Osteoblast (primary cell): ENCODE results near the gene JUNB. TPM values are rescaled to one million over a fixed set of nuclear protein-coding genes. Genes with fewer than 3 reads are reported as not detected.

ENCODE experiments used
- DNase-seq: peaks from one replicate; pipeline ENCODE4 v3.0.0; 2011; ENCODE audit warnings: low spot score, mixed read lengths; ENCODE audit not compliant: insufficient read length; ENCODE audit errors: missing footprints
- H2AFZ ChIP-seq: 2 replicates; pipeline ENCODE4 v1.6.0; 2011; ENCODE audit warnings: mild to moderate bottlenecking, low read length
- H3K27ac ChIP-seq: 2 replicates; pipeline ENCODE4 v1.5.1; 2011; ENCODE audit warnings: mild to moderate bottlenecking, low read depth, low read length, moderate library complexity
- H3K27me3 ChIP-seq: 2 replicates; pipeline ENCODE4 v1.6.0; 2012; ENCODE audit warnings: mild to moderate bottlenecking, control low read depth, inconsistent platforms, low read length, moderate library complexity; ENCODE audit not compliant: insufficient read depth
- H3K36me3 ChIP-seq: 2 replicates; pipeline ENCODE4 v1.5.1; 2011; ENCODE audit warnings: mild to moderate bottlenecking, low read length, control low read depth, moderate library complexity; ENCODE audit not compliant: insufficient read depth
- H3K4me1 ChIP-seq: 2 replicates; pipeline ENCODE4 v1.5.1; 2011; ENCODE audit warnings: mild to moderate bottlenecking, low read length, control low read depth, moderate library complexity; ENCODE audit not compliant: insufficient read depth
- H3K4me2 ChIP-seq: 2 replicates; pipeline ENCODE4 v1.6.0; 2011; ENCODE audit warnings: mild to moderate bottlenecking, low read length; ENCODE audit not compliant: insufficient read depth
- H3K4me3 ChIP-seq: fragments of 200-600 bp; sonication (generic); 3 replicates; pipeline ENCODE4 v1.5.1; 2012; ENCODE audit warnings: mild to moderate bottlenecking, low read length, inconsistent platforms; ENCODE audit not compliant: insufficient read depth
- H3K79me2 ChIP-seq: 2 replicates; pipeline ENCODE4 v1.6.0; 2012; ENCODE audit warnings: mild to moderate bottlenecking, low read length, control low read depth, inconsistent platforms; ENCODE audit not compliant: insufficient read depth
- H3K9me3 ChIP-seq: 2 replicates; pipeline ENCODE4 v1.5.1; 2011; ENCODE audit warnings: low read depth, low read length, control low read depth
- H4K20me1 ChIP-seq: 2 replicates; pipeline ENCODE4 v1.6.0; 2012; ENCODE audit warnings: mild to moderate bottlenecking, low read length, control low read depth; ENCODE audit not compliant: insufficient read depth
- total RNA-seq: library from RNA; depleted of rRNA; stranded (reverse); fragments of >200 nt; gene quantifications from 2 replicates; pipeline ENCODE4 v1.2.3, GENCODE V29; 2012
- TF ChIP-seq, protein P1 (sequence below): IDR thresholded peaks from 2 replicates; pipeline ENCODE4 v1.5.1; 2011; ENCODE audit warnings: mild to moderate bottlenecking, low read depth, low read length, moderate library complexity; ENCODE audit errors: extremely low read depth

JUNB gene
- total RNA-seq, 1 donor: 93.0 TPM

DNA sequence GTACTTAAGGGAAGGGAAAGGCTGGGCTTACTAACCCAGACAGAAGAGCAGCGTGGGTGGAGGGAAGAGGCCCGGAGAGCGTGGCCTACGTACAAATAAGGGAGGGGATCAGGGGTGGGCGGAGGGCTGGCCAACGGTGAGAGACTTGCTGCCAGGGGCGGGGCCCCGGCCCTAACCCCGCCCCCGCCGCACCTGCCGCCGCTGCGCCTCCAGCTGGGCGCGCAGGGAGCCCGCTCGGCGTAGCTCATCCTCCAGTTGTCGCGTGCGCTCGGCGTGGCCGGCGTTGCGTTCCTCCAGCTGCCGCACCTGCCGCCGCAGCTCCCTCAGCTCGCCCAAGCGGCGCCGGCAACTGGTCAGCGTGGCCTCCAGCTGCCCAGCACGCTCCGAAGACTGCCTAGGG, 21.6 kb upstream of the JUNB start:
- Histone ChIP-seq H3K79me2 (no peaks in the 10 kb centered on the region), H3K27ac (no peak overlapping the region), H2AFZ (no peak overlapping the region), H3K36me3 (no peaks in the 10 kb centered on the region), H3K4me2 (no peak overlapping the region), H3K4me3 (no peak overlapping the region), H3K9me3 (no peaks in the 10 kb centered on the region), H4K20me1 (no peaks in the 10 kb centered on the region), H3K4me1 (peaks cover 12% of the 10 kb centered on the region), H3K27me3 (no peaks in the 10 kb centered on the region)
- peak; percentile 29 for DNase-seq
- TF ChIP-seq, protein P1, sequence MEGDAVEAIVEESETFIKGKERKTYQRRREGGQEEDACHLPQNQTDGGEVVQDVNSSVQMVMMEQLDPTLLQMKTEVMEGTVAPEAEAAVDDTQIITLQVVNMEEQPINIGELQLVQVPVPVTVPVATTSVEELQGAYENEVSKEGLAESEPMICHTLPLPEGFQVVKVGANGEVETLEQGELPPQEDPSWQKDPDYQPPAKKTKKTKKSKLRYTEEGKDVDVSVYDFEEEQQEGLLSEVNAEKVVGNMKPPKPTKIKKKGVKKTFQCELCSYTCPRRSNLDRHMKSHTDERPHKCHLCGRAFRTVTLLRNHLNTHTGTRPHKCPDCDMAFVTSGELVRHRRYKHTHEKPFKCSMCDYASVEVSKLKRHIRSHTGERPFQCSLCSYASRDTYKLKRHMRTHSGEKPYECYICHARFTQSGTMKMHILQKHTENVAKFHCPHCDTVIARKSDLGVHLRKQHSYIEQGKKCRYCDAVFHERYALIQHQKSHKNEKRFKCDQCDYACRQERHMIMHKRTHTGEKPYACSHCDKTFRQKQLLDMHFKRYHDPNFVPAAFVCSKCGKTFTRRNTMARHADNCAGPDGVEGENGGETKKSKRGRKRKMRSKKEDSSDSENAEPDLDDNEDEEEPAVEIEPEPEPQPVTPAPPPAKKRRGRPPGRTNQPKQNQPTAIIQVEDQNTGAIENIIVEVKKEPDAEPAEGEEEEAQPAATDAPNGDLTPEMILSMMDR: no peak

DNA sequence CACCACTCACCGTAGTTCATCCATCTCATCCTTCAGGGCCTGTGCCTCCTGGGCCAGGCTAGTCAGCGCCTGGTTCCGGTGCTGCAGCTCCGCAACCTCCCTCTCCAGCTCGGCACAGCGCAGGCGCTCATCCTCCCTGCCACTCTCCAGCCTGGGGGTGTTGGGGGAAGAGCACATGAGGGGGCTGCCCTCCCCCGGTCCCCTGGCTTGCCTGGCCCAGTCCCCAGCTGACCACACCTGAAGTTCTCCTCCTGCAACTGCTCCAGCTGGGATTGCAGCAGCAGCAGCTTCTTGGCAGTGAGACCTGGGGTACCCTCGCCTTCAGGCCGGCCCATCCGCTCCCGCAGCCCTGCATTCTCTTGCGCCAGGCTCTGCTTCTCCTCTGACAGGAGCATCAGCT, 20.4 kb upstream of the JUNB start:
- no peaks in the 10 kb centered on the region for H3K27me3 ChIP-seq
- H3K9me3 ChIP-seq: no peaks in the 10 kb centered on the region
- H3K4me1 ChIP-seq: peaks cover 17% of the 10 kb centered on the region
- no peaks in the 10 kb centered on the region for H4K20me1 ChIP-seq
- H3K4me2 ChIP-seq: no peak overlapping the region
- TF ChIP-seq, protein P1: no peak
- DNase-seq: peak; percentile 50
- no peaks in the 10 kb centered on the region for H3K36me3 ChIP-seq
- H2AFZ ChIP-seq: no peak overlapping the region
- no peaks in the 10 kb centered on the region for H3K79me2 ChIP-seq
- H3K4me3 ChIP-seq: no peak overlapping the region
- no peak overlapping the region for H3K27ac ChIP-seq

DNA sequence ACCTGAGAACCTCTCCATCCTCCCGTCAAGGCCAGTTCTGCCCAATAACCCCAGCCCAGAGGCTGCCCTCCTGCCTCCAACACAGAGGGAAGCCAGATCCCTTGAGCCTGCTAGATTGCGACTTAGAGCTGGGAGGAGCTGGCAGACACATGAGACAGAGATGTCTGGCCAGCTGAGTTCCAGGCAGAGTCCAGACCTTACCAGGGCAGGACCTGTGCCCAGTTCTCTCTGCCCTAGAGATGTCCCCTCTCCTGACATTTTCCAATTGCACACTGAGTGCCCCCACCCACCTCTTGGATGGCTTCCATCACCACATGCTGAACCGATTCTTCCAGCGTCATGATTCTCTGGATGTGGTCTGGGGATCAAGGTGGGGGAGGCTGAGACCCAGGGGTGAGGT, 19.0 kb upstream of the JUNB start:
- peak; percentile 76 for DNase-seq
- H4K20me1 ChIP-seq: no peaks in the 10 kb centered on the region
- no peaks in the 10 kb centered on the region for H3K36me3 ChIP-seq
- no peak overlapping the region for H3K27ac ChIP-seq
- H3K9me3 ChIP-seq: no peaks in the 10 kb centered on the region
- TF ChIP-seq, protein P1: no peak
- no peak overlapping the region for H2AFZ ChIP-seq
- H3K4me1 ChIP-seq: peaks cover 19% of the 10 kb centered on the region
- H3K79me2 ChIP-seq: no peaks in the 10 kb centered on the region
- H3K27me3 ChIP-seq: no peaks in the 10 kb centered on the region
- no peak overlapping the region for H3K4me3 ChIP-seq
- H3K4me2 ChIP-seq: no peak overlapping the region

DNA sequence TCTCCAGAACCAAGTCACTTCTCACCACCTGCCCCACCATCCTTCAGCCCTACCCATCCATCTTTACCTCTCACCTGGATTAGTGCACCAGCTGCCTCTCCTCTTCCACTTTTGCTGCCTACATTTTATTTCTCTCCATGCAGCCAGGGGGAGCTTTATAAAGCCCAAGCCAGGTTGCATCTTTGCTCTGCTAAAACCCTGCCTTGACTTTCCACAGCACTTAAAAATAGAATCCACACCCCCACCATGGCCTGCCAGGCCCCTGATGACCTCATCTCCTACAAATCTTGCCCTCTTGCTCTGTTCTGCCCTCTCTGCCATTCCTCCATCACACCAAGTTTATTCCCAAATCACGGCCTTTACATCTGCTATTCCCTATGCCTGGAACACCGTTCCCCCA, 17.7 kb upstream of the JUNB start:
- Histone ChIP-seq H3K79me2 (no peaks in the 10 kb centered on the region), H2AFZ (no peak overlapping the region), H3K4me3 (no peak overlapping the region), H3K27ac (no peak overlapping the region), H3K4me2 (no peak overlapping the region), H3K36me3 (no peaks in the 10 kb centered on the region), H3K9me3 (no peaks in the 10 kb centered on the region), H3K27me3 (no peaks in the 10 kb centered on the region), H3K4me1 (peaks cover 23% of the 10 kb centered on the region), H4K20me1 (no peaks in the 10 kb centered on the region)
- DNase-seq: peak; percentile 95
- TF ChIP-seq, protein P1: peak; percentile 54
